Astrocyte (in vitro differentiated cells and primary cell): ENCODE results near the gene ALK. TPM values are rescaled to one million over a fixed set of nuclear protein-coding genes. Genes with fewer than 3 reads are reported as not detected.

Source experiments
- DNase-seq: peaks from one replicate; pipeline ENCODE4 v3.0.0-alpha.2; 2010; ENCODE audit warnings: low read depth
- FAIRE-seq: peaks from 2 replicates; lab custom pipeline; 2011; peaks lifted over from hg19 to GRCh38; lab: Jason Lieb, UNC
- H2AFZ ChIP-seq: 2 replicates; pipeline ENCODE4 v1.6.0; 2012; ENCODE audit warnings: low read depth, low read length, inconsistent platforms
- H3K27ac ChIP-seq: 2 replicates; pipeline ENCODE4 v1.5.1; 2011; ENCODE audit warnings: low read depth, low read length, inconsistent platforms
- H3K27me3 ChIP-seq: 2 replicates; pipeline ENCODE4 v1.6.0; 2011; ENCODE audit warnings: low read length, inconsistent platforms; ENCODE audit not compliant: insufficient read depth
- H3K36me3 ChIP-seq: 2 replicates; pipeline ENCODE4 v1.5.1; 2011; ENCODE audit warnings: low read length, inconsistent platforms; ENCODE audit not compliant: insufficient read depth
- H3K4me1 ChIP-seq: 2 replicates; pipeline ENCODE4 v1.5.1; 2011; ENCODE audit warnings: low read length, inconsistent platforms; ENCODE audit not compliant: insufficient read depth
- H3K4me2 ChIP-seq: 2 replicates; pipeline ENCODE4 v1.6.0; 2012; ENCODE audit warnings: low read length, inconsistent platforms
- H3K4me3 ChIP-seq: 2 replicates; pipeline ENCODE4 v1.5.1; 2011; ENCODE audit warnings: low read depth, mild to moderate bottlenecking, low read length, inconsistent platforms; ENCODE audit not compliant: insufficient read depth
- H3K79me2 ChIP-seq: 2 replicates; pipeline ENCODE4 v1.6.0; 2012; ENCODE audit warnings: mild to moderate bottlenecking, low read length, inconsistent platforms; ENCODE audit not compliant: insufficient read depth
- H3K9ac ChIP-seq: 2 replicates; pipeline ENCODE4 v1.6.0; 2012; ENCODE audit warnings: mild to moderate bottlenecking, low read length, inconsistent platforms
- H3K9me3 ChIP-seq: 2 replicates; pipeline ENCODE4 v1.5.1; 2012; ENCODE audit warnings: low read depth, mild to moderate bottlenecking, low read length, inconsistent platforms; ENCODE audit not compliant: insufficient read depth
- H4K20me1 ChIP-seq: 2 replicates; pipeline ENCODE4 v1.6.0; 2012; ENCODE audit warnings: low read length, inconsistent platforms; ENCODE audit not compliant: insufficient read depth
- H3K27ac Mint-ChIP-seq: one replicate; pipeline ENCODE4 v1.8.0; 2021; ENCODE audit warnings: mild to moderate bottlenecking, mixed read lengths; ENCODE audit not compliant: unreplicated experiment
- H3K27me3 Mint-ChIP-seq: one replicate; pipeline ENCODE4 v1.8.0; 2021; ENCODE audit warnings: low read depth, mixed read lengths; ENCODE audit not compliant: unreplicated experiment
- H3K36me3 Mint-ChIP-seq: one replicate; pipeline ENCODE4 v1.8.0; 2021; ENCODE audit warnings: low read depth, mixed read lengths; ENCODE audit not compliant: unreplicated experiment
- H3K4me1 Mint-ChIP-seq: one replicate; pipeline ENCODE4 v1.8.0; 2021; ENCODE audit warnings: low read depth, mixed read lengths; ENCODE audit not compliant: unreplicated experiment
- H3K4me3 Mint-ChIP-seq: one replicate; pipeline ENCODE4 v1.8.0; 2021; ENCODE audit warnings: mild to moderate bottlenecking, moderate library complexity, mixed read lengths; ENCODE audit not compliant: unreplicated experiment
- H3K9me3 Mint-ChIP-seq: one replicate; pipeline ENCODE4 v1.8.0; 2021; ENCODE audit warnings: mild to moderate bottlenecking, mixed read lengths; ENCODE audit not compliant: unreplicated experiment
- CTCF ChIP-seq: IDR thresholded peaks from 2 replicates; pipeline ENCODE4 v1.5.1; 2011; ENCODE audit warnings: low read depth, mild to moderate bottlenecking, inconsistent platforms, low read length, moderate library complexity; ENCODE audit not compliant: insufficient read depth
- EZH2 ChIP-seq: IDR thresholded peaks from 2 replicates; pipeline ENCODE4 v1.6.1; 2012; ENCODE audit warnings: mild to moderate bottlenecking, low read length, inconsistent platforms; ENCODE audit not compliant: insufficient read depth
- total RNA-seq: library from RNA; stranded (reverse); gene quantifications from 2 replicates; pipeline ENCODE4 v1.2.1, GENCODE V29; 2021

The ALK gene
- total RNA-seq, 1 donor from 2014 or later = 0.16 TPM

GRCh38 chr2:29417630-29418029, 503.8 kb downstream of the ALK start:
- H3K9me3 Mint-ChIP-seq = no peaks in the 10 kb centered on the region
- peaks cover 4% of the 10 kb centered on the region for H3K27me3 Mint-ChIP-seq
- no peaks in the 10 kb centered on the region for H3K36me3 ChIP-seq
- no peaks in the 10 kb centered on the region for H3K9me3 ChIP-seq
- H3K4me2 ChIP-seq = no peak overlapping the region
- no peak overlapping the region for H3K9ac ChIP-seq
- FAIRE-seq (no peak), DNase-seq (no peak)
- no peak overlapping the region for H3K27ac ChIP-seq
- H3K79me2 ChIP-seq = no peaks in the 10 kb centered on the region
- no peak for TF ChIP-seq CTCF
- TF ChIP-seq EZH2 = no peak
- no peak overlapping the region for H2AFZ ChIP-seq
- no peak overlapping the region for H3K4me3 ChIP-seq
- no peaks in the 10 kb centered on the region for H3K36me3 Mint-ChIP-seq
- no peaks in the 10 kb centered on the region for H4K20me1 ChIP-seq
- no peaks in the 10 kb centered on the region for H3K4me1 ChIP-seq
- H3K4me1 Mint-ChIP-seq = peaks cover 7% of the 10 kb centered on the region
- no peak overlapping the region for H3K27ac Mint-ChIP-seq
- no peak overlapping the region for H3K4me3 Mint-ChIP-seq
- peaks cover 18% of the 10 kb centered on the region for H3K27me3 ChIP-seq

- no peak overlapping the region for H3K27ac ChIP-seq
- H3K4me2 ChIP-seq = no peak overlapping the region
- H3K4me1 Mint-ChIP-seq = no peaks in the 10 kb centered on the region
- H3K27me3 Mint-ChIP-seq = peaks cover 23% of the 10 kb centered on the region
- no peaks in the 10 kb centered on the region for H4K20me1 ChIP-seq
- H3K36me3 Mint-ChIP-seq = no peaks in the 10 kb centered on the region
- H3K4me3 Mint-ChIP-seq = no peak overlapping the region
- no peak overlapping the region for H3K9ac ChIP-seq
- DNase-seq (no peak), FAIRE-seq (no peak)
- H2AFZ ChIP-seq = no peak overlapping the region
- no peak for TF ChIP-seq EZH2
- no peak for TF ChIP-seq CTCF
- H3K4me3 ChIP-seq = no peak overlapping the region
- no peaks in the 10 kb centered on the region for H3K4me1 ChIP-seq
- H3K27ac Mint-ChIP-seq = no peak overlapping the region
- no peaks in the 10 kb centered on the region for H3K9me3 ChIP-seq
- H3K9me3 Mint-ChIP-seq = peaks cover 4% of the 10 kb centered on the region
- no peaks in the 10 kb centered on the region for H3K79me2 ChIP-seq
- no peaks in the 10 kb centered on the region for H3K36me3 ChIP-seq
- H3K27me3 ChIP-seq = no peaks in the 10 kb centered on the region
Observed at GRCh38 chr2:29412197-29412925, 509.0 kb downstream of the ALK start.

- no peak overlapping the region for H3K4me2 ChIP-seq
- no peaks in the 10 kb centered on the region for H4K20me1 ChIP-seq
- Mint-ChIP-seq H3K27me3 (peaks cover 25% of the 10 kb centered on the region), H3K36me3 (no peaks in the 10 kb centered on the region), H3K27ac (no peak overlapping the region), H3K4me3 (no peak overlapping the region), H3K9me3 (peaks cover 5% of the 10 kb centered on the region), H3K4me1 (peaks cover 5% of the 10 kb centered on the region)
- H3K27me3 ChIP-seq = no peaks in the 10 kb centered on the region
- no peak overlapping the region for H3K9ac ChIP-seq
- no peaks in the 10 kb centered on the region for H3K79me2 ChIP-seq
- H3K4me1 ChIP-seq = no peaks in the 10 kb centered on the region
- no peak overlapping the region for H2AFZ ChIP-seq
- H3K36me3 ChIP-seq = no peaks in the 10 kb centered on the region
- no peaks in the 10 kb centered on the region for H3K9me3 ChIP-seq
- FAIRE-seq (no peak), DNase-seq (no peak)
- no peak overlapping the region for H3K27ac ChIP-seq
- no peak for TF ChIP-seq CTCF
- no peak overlapping the region for H3K4me3 ChIP-seq
Observed at GRCh38 chr2:29405707-29406106, 515.7 kb downstream of the ALK start.
